ENCODE results near the gene HS3ST3B1.
A peak's percentile ranks its signal among the peaks of the same experiment; 100 is the strongest.

The HS3ST3B1 gene

GRCh38 chr17:14300575-14301278 is at the start of gene HS3ST3B1:
Gene HS3ST3B1 (plus strand): TSS chr17:14301081. CDS start chr17:14301519, 438 bp downstream.
- peak; percentile 100 for DNase-seq

GRCh38 chr17:14261406-14261805 is 39.5 kb upstream of the HS3ST3B1 start:
- DNase-seq: no peak

DNA sequence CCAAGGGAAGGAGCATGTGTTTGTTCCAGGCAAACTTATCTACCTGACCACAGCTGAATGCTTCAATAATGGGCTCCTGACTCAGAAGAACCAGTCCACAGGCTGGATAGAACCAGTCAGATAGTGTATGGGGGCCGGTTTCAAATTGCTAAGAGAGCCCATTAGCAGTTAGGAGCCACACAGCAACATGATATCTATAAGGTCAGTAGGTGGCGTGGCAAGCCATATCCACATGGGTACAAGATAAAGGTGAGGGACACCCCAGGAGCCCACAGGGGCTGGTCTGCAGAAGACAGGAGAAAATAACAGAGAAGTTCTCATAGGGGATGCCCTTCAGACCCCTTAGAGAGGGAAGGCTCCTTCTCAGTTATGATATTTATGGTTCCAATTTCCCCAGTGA is 32.6 kb upstream of the HS3ST3B1 start:
- no peak for DNase-seq

DNA sequence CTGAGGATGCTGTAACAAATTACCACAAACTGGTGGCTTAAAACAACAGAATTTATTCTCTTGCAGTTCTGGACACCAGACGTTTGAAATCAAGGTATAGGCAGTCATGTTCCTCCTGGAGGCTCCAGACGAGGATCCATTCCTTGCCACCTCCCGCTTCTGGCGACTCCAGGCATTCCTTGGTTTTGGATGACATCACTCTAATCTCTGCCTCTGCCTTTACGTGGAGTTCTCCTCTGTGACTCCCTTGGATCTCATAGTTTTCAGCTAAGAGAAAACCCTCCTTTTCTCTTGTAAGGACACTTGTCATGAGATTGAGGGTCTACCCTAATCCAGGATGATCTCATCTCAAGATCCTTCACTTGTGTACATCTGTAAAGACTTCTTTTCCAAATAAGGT is 31.4 kb upstream of the HS3ST3B1 start:
- no peak for DNase-seq

- DNase-seq: no peak
Observed at GRCh38 chr17:14270508-14270907, 30.4 kb upstream of the HS3ST3B1 start.

- no peak for DNase-seq
Observed at GRCh38 chr17:14276535-14277250, 24.2 kb upstream of the HS3ST3B1 start.

DNA sequence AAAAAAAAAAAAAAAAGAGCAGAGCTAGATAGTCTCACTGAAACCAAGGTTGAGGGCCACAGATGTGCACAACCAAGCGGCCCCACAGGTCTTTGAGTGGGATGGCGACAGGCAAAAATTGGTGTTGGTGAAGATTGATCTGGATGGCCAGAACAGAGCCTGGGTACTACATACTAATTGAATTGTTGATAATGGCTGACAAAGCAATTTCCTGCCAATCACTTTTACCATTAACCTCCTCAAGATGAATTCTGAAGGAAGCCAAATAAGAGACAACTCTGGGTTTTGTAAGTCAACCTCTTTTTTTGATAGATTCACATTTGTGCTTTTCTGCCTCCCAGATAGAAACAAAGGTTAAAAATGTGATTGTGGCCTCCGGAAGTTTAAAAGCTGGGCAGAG is 19.4 kb upstream of the HS3ST3B1 start:
- no peak for DNase-seq

GRCh38 chr17:14282726-14283125 is 18.2 kb upstream of the HS3ST3B1 start:
- no peak for DNase-seq

GRCh38 chr17:14289162-14289561 is 11.7 kb upstream of the HS3ST3B1 start:
- DNase-seq: no peak

DNA sequence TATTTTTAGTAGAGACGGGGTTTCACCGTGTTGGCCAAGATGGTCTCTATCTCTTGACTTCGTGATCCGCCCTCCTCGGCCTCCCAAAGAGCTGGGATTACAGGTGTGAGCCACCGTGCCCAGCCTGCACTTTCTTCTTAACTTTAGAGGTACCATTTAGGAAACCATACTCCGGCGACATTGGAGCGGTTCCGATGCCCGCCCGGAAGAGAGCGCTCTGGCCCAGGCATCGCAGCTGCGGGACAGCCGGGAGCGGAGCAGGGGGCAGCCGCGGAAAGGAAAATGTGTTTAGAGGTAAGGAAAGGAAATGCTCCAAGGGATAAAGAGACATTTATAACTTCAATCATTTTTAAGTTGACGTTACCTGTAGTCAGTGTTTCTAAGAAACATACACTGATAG is 6.0 kb upstream of the HS3ST3B1 start:
- no peak for DNase-seq

DNA sequence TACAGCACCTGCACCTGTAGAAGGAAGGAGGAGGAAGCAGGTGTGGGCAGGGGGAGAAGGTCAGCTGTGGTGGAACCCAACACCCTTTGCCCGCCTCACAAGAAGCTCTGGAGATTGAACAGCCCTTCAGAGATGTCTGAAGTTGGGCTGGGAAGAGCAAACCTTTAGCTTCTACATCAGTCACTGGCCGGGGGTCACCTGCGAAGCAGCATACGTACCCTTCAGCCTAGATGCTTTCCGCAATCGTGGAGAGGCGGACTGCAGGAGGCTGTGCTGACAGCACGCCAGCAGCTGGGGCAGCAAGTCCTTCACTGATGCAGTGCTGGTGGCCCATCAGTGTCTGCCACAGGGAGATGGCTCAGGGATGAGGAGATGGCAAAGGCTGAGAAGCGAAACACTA is 5.2 kb upstream of the HS3ST3B1 start:
- no peak for DNase-seq

DNA sequence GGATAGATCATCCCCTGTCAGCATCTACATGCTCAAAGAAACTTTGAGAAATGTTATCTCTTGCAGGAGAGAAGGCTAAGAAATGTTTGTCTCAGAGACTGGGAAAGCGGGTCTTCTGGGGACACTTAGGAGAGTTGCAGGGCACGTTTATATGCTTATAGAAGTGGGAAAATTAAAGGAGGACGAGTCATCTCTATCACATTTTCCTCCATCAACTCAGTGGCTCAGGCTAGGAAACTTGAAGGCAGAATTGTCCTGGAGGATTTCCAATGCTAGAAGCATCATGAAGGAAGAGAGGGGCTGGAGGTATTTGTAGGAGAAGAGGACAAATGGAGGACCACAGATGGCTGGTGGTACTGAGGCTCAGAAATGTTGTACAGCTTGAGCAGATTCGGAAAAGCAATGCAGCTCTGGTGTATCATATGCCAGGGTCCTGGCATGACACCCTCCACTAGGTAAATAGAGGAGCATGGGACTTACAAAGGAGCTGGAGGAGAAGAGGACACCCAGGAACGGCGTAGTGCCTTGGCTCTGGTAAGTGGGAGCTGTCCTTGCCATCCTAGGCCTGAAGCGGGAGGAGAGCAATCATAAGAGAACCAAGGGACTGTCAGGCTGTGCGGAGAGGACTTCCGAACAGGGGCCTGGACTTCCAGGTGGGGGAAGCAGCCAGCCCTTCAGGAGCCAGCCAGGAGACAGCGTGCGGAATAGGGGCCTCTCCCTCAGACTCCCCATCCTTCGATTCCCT is 4.5 kb upstream of the HS3ST3B1 start:
- DNase-seq: no peak

DNA sequence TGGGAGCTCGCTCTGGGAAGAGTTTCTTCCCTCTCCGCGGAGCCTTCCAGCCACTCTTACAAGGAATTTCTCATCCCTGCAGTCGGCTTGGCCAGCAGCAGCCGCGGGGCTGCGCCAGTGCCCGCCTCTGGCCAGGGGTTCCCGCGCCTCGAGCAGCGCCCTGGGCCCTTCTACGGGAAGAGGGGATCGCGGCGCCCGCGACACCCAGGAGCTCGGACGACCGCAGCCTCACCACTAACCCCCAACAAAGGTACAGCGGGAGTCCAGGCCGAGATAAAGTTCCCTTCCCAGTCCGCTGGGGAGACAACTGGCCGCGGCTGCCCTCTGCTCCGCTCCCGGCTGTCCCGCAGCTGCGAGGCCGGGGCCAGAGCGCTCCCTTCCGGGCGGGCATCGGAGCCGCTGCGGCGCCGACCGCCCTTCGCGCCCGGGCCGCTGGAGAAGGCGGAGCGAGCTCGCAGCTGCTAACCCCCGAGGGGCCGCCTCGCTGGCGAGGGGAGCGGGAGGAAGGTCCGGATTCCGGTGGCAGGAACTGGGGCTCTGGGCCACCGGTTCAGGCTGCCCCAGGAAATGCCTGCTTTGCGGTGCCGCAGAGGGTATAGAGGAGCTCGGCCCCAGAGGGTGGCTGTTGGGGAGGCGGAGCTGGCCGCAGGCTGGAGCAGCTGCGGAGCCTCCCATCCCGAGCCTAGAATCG is 3.6 kb upstream of the HS3ST3B1 start:
- peak; percentile 45 for DNase-seq

- DNase-seq: no peak
Observed at GRCh38 chr17:14298221-14298946, 2.5 kb upstream of the HS3ST3B1 start.

GRCh38 chr17:14298947-14299279 is 2.0 kb upstream of the HS3ST3B1 start:
- no peak for DNase-seq

DNA sequence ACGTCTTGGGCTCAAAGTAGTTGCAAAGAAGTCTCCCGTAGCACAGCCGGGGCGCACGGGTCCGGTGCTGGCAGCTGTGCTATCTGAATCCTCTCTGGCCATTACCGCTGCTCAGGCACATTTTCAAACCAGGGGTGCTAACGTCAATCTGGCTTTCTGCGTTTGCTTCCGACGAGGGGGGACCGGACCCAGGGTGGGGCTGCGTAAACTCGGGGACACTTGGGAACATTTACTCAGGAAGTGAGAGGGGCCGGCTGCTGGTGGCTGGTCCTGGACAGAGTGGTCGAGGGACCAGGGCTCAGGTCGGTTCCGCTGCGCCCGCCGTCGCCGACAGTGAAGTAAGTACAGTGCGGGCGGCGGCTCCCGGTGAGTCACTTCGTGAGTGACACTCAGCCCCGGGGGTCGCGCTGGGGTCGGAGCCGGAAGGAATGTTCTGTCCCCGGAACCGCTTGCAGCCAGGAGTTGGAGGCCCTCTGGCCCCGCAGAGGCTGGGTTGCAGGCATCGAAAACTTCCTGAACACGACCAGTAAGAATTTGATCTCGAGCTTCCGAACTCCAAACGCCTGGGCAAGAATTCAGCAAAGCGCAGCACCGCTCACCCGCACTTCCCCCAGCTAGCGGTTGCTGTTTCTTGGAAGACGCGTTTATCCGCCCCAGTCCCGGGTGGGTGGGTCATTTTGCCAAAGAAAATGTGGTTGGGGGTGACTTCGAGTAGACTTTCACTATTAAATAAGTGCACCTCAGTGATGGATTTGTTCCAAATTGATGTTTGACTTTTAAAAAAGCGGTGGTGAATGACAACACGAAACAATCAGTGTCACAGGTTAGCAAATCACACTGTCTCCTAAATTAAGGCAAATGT is 1.4 kb upstream of the HS3ST3B1 start:
- peak; percentile 44 for DNase-seq

- DNase-seq: peak; percentile 54
Observed at GRCh38 chr17:14301279-14302090, 604 bp downstream of the HS3ST3B1 start.

GRCh38 chr17:14302091-14302430 is 1.2 kb downstream of the HS3ST3B1 start:
- DNase-seq: peak; percentile 75

GRCh38 chr17:14302431-14303099 is 1.7 kb downstream of the HS3ST3B1 start:
- peak; percentile 90 for DNase-seq

Measured in activated CD4-positive, alpha-beta T cell treated with anti-CD3 and anti-CD28 coated beads for 48 hours (primary cell).